ENCODE measurements around the gene DIP2A.

DIP2A gene

GRCh38 chr21:46542588-46543124 lies 84.0 kb downstream of the DIP2A start:
- ATAC-seq (ENCODE audit: low read depth) (no peak), DNase-seq (ENCODE audit: low spot score) (no peak)
- Histone ChIP-seq H3K9me3 (ENCODE audit: severe bottlenecking) (no peaks in the 10 kb centered on the region), H3K27me3 (ENCODE audit: insufficient read depth, poor library complexity, severe bottlenecking) (no peaks in the 10 kb centered on the region), H3K4me1 (ENCODE audit: insufficient read depth, poor library complexity, severe bottlenecking) (peaks cover 8% of the 10 kb centered on the region), H3K4me3 (ENCODE audit: severe bottlenecking) (no peak overlapping the region), H3K36me3 (ENCODE audit: low read depth) (peaks cover 74% of the 10 kb centered on the region), H3K27ac (ENCODE audit: poor library complexity, severe bottlenecking) (no peak overlapping the region)
- TF ChIP-seq CTCF (IDR thresholded peaks at IDR 0.05; ENCODE audit: poor library complexity, severe bottlenecking), result no peak

GRCh38 chr21:46543306-46543705 lies 84.6 kb downstream of the DIP2A start:
- no peak for TF ChIP-seq CTCF (IDR thresholded peaks at IDR 0.05; ENCODE audit: poor library complexity, severe bottlenecking)
- Histone ChIP-seq H3K27me3 (ENCODE audit: insufficient read depth, poor library complexity, severe bottlenecking) (no peaks in the 10 kb centered on the region), H3K27ac (ENCODE audit: poor library complexity, severe bottlenecking) (no peak overlapping the region), H3K4me1 (ENCODE audit: insufficient read depth, poor library complexity, severe bottlenecking) (peaks cover 8% of the 10 kb centered on the region), H3K9me3 (ENCODE audit: severe bottlenecking) (no peaks in the 10 kb centered on the region), H3K4me3 (ENCODE audit: severe bottlenecking) (no peak overlapping the region), H3K36me3 (ENCODE audit: low read depth) (peaks cover 68% of the 10 kb centered on the region)
- ATAC-seq (ENCODE audit: low read depth) (no peak), DNase-seq (ENCODE audit: low spot score) (no peak)

DNA sequence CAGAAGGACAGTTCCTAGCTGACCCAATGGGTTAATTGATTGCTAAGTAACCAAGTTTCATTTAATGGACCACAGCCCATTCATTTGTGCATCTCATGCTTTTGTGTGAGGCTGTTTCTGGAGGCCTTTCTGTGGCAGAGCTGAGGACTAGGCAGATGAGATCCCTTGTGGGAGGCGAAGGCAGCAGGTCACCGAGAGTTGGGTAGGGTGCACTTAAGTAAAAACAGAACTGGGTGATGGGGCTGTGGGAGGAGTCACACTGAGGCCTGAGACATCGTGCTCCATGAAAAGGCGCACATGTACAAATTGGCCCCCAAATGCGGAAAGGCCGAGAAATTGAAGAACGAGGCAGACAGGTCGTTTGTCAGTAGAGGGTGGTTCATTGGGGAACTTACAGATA lies 85.3 kb downstream of the DIP2A start:
- Histone ChIP-seq H3K27ac (ENCODE audit: poor library complexity, severe bottlenecking) (no peak overlapping the region), H3K27me3 (ENCODE audit: insufficient read depth, poor library complexity, severe bottlenecking) (no peaks in the 10 kb centered on the region), H3K4me1 (ENCODE audit: insufficient read depth, poor library complexity, severe bottlenecking) (peaks cover 8% of the 10 kb centered on the region), H3K4me3 (ENCODE audit: severe bottlenecking) (no peak overlapping the region), H3K36me3 (ENCODE audit: low read depth) (peaks cover 65% of the 10 kb centered on the region), H3K9me3 (ENCODE audit: severe bottlenecking) (no peaks in the 10 kb centered on the region)
- no peak for TF ChIP-seq CTCF (IDR thresholded peaks at IDR 0.05; ENCODE audit: poor library complexity, severe bottlenecking)
- DNase-seq (ENCODE audit: low spot score) (no peak), ATAC-seq (ENCODE audit: low read depth) (no peak)

DNA sequence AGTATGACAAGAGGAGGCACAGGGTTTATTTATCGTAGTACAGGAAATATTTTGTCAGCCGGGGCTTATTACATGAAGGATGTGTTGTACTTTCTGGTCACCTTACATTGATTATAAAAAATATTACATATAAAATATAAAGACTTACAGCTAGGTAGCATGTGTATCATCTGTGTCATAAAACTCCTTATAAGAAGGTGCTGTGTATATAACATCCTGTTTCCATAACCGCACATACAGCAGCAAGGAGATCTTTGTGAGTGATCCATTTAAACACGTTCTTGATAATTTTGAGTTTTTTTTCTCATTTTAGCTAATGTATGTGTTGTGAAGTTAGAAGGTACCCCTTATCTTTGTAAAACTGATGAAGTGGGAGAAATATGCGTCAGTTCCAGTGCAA lies 86.1 kb downstream of the DIP2A start:
- TF ChIP-seq CTCF (IDR thresholded peaks at IDR 0.05; ENCODE audit: poor library complexity, severe bottlenecking), result no peak
- no peaks in the 10 kb centered on the region for H3K27me3 ChIP-seq (ENCODE audit: insufficient read depth, poor library complexity, severe bottlenecking)
- H3K4me3 ChIP-seq (ENCODE audit: severe bottlenecking), result no peak overlapping the region
- DNase-seq (ENCODE audit: low spot score) (no peak), ATAC-seq (ENCODE audit: low read depth) (no peak)
- H3K36me3 ChIP-seq (ENCODE audit: low read depth), result peaks cover 60% of the 10 kb centered on the region
- peaks cover 8% of the 10 kb centered on the region for H3K4me1 ChIP-seq (ENCODE audit: insufficient read depth, poor library complexity, severe bottlenecking)
- no peak overlapping the region for H3K27ac ChIP-seq (ENCODE audit: poor library complexity, severe bottlenecking)
- no peaks in the 10 kb centered on the region for H3K9me3 ChIP-seq (ENCODE audit: severe bottlenecking)

DNA sequence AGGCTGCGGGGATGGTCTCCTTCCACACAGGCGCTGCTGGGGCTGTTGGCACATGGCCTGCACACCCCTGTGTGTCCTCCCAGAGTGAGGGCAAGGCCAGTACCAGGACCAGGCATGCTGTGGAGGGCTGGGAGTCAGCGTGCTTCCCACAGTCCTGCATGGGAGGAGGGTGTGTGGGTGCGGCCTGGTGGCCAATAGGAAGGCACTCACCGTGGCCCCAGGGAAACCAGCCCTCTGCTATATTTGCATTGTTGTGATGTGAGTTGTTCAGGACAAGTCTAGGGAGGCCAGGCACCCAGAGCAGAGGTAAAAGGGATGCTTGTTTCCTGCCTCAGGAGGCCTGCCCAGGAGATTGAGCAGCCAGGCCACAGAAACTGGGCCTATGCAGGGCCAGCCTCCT lies 86.7 kb downstream of the DIP2A start:
- Histone ChIP-seq H3K36me3 (ENCODE audit: low read depth) (peaks cover 61% of the 10 kb centered on the region), H3K27me3 (ENCODE audit: insufficient read depth, poor library complexity, severe bottlenecking) (no peaks in the 10 kb centered on the region), H3K4me1 (ENCODE audit: insufficient read depth, poor library complexity, severe bottlenecking) (peaks cover 8% of the 10 kb centered on the region), H3K4me3 (ENCODE audit: severe bottlenecking) (no peak overlapping the region), H3K27ac (ENCODE audit: poor library complexity, severe bottlenecking) (peak overlapping the region; percentile 6), H3K9me3 (ENCODE audit: severe bottlenecking) (no peaks in the 10 kb centered on the region)
- no peak for TF ChIP-seq CTCF (IDR thresholded peaks at IDR 0.05; ENCODE audit: poor library complexity, severe bottlenecking)
- DNase-seq (ENCODE audit: low spot score) (no peak), ATAC-seq (ENCODE audit: low read depth) (peak; percentile 92)

Measured in RWPE2 (cell line).